HCT116 (cell line): ENCODE data around the gene PPFIA1. TPM values are rescaled to one million over a fixed set of nuclear protein-coding genes. Genes with fewer than 3 reads are reported as not detected.

ENCODE experiments used
- ATAC-seq: fragments of 200-7000 bp; cut with Tn5 transposase; 2 replicates; pipeline ENCODE4 v1.9.1; 2020; ENCODE audit warnings: mild to moderate bottlenecking, moderate library complexity
- BruUV-seq: library from RNA; stranded (reverse); fragments of 400-500 nt; replicated peaks from 2 replicates; lab custom pipeline; 2021; lab: Mats Ljungman, UMichigan
- CTCF ChIA-PET: fragments of 300-600 bp; sonication (Branson Sonifier 250); formaldehyde crosslinking; loops from one replicate; lab custom pipeline; 2021; ENCODE audit warnings: antibody characterized with exemption; lab: Charles Lee
- POLR2A ChIA-PET: fragments of 300-600, 350-600 bp; sonication (Branson Sonifier 250); formaldehyde crosslinking; loops from one replicate; lab custom pipeline; 2021; ENCODE audit warnings: antibody characterized with exemption; lab: Charles Lee
- RAD21 ChIA-PET, 2 experiments: fragments of 300-600 bp; sonication (Branson Sonifier 250); formaldehyde crosslinking; loops; one replicate each; lab custom pipeline; 2023; ENCODE audit warnings: low total read pairs in 2 of 2; ENCODE audit not compliant: uncharacterized antibody in 2 of 2, unreplicated experiment in 2 of 2, low non-redundant PET in 1 of 2; lab: Charles Lee
- DNase-seq: peaks from one replicate; pipeline ENCODE4 v3.0.0-alpha.2; 2010; ENCODE audit warnings: low read depth, low spot score
- H2AFZ ChIP-seq: fragments of 200-600 bp; shearing (Covaris generic), sonication (generic); 2 replicates; pipeline ENCODE4 v1.6.1; 2017; ENCODE audit warnings: low read depth, mixed run types, mixed read lengths, antibody characterized with exemption, low read length; ENCODE audit not compliant: poor library complexity, severe bottlenecking
- H3K27ac ChIP-seq: 2 replicates; pipeline ENCODE4 v1.5.1; 2012; ENCODE audit warnings: low read depth, low read length
- H3K27me3 ChIP-seq: fragments of 200-600 bp; sonication (generic); 2 replicates; pipeline ENCODE4 v1.6.1; 2016; ENCODE audit warnings: mixed run types, low read length, mixed read lengths; ENCODE audit not compliant: insufficient read depth
- H3K36me3 ChIP-seq, 2 experiments: fragments of 200-500 bp in 1 of 2; fragments of 200-600 bp in 1 of 2; sonication (Bioruptor generic) in 1 of 2; sonication (generic) in 1 of 2; 2 replicates each; pipeline versions ENCODE4 v1.5.1 to v1.6.1; 2014 to 2016; ENCODE audit warnings: low read length in 2 of 2, inconsistent platforms in 1 of 2, mixed read lengths in 1 of 2, mixed run types in 1 of 2; ENCODE audit not compliant: insufficient read depth in 2 of 2, control insufficient read depth in 1 of 2
- H3K4me1 ChIP-seq, 2 experiments: fragments of 200-600 bp in 1 of 2; sonication (generic) in 1 of 2; 2 replicates each; pipeline versions ENCODE4 v1.5.1 to v1.6.1; 2012 to 2017; ENCODE audit warnings: low read length in 2 of 2, inconsistent platforms in 1 of 2, mild to moderate bottlenecking in 1 of 2, mixed read lengths in 1 of 2, mixed run types in 1 of 2, moderate library complexity in 1 of 2; ENCODE audit not compliant: insufficient read depth in 2 of 2, control insufficient read depth in 1 of 2
- H3K4me2 ChIP-seq: fragments of 200-600 bp; sonication (generic); 2 replicates; pipeline ENCODE4 v1.6.1; 2017; ENCODE audit warnings: mixed run types, low read length, mixed read lengths
- H3K4me3 ChIP-seq, 2 experiments: fragments of 200-600 bp in 1 of 2; sonication (generic) in 1 of 2; replicated peaks in 1 of 2; 2 replicates each; pipeline ENCODE4 v1.5.1; 2011 to 2016; ENCODE audit warnings: low read length in 2 of 2, control low read depth in 1 of 2, low read depth in 1 of 2, mild to moderate bottlenecking in 1 of 2, mixed read lengths in 1 of 2, mixed run types in 1 of 2
- H3K79me2 ChIP-seq: fragments of 200-600 bp; sonication (generic); 2 replicates; pipeline ENCODE4 v1.6.1; 2017; ENCODE audit warnings: mild to moderate bottlenecking, mixed run types, low read length, moderate library complexity, mixed read lengths; ENCODE audit not compliant: insufficient read depth
- H3K9ac ChIP-seq: fragments of 200-600 bp; sonication (generic); 2 replicates; pipeline ENCODE4 v1.6.1; 2016; ENCODE audit warnings: low read length, mixed read lengths
- H3K9me2 ChIP-seq: fragments of 200-600 bp; sonication (generic), shearing (Covaris generic); 2 replicates; pipeline ENCODE4 v1.6.1; 2017; ENCODE audit warnings: mixed run types, mild to moderate bottlenecking, moderate library complexity; ENCODE audit not compliant: insufficient read depth
- H3K9me3 ChIP-seq, 2 experiments: fragments of 200-500 bp in 1 of 2; fragments of 200-600 bp in 1 of 2; sonication (Bioruptor generic) in 1 of 2; sonication (generic) in 1 of 2; 2 replicates each; pipeline ENCODE4 v1.6.1; 2014 to 2017; ENCODE audit warnings: low read length in 2 of 2, mixed read lengths in 2 of 2, inconsistent platforms in 1 of 2, low read depth in 1 of 2, mild to moderate bottlenecking in 1 of 2, mixed run types in 1 of 2, moderate library complexity in 1 of 2; ENCODE audit not compliant: control insufficient read depth in 1 of 2, insufficient read depth in 1 of 2
- H4K20me1 ChIP-seq: fragments of 200-600 bp; sonication (generic), shearing (Covaris generic); 2 replicates; pipeline ENCODE4 v1.6.1; 2017; ENCODE audit warnings: mixed run types, mild to moderate bottlenecking, moderate library complexity; ENCODE audit not compliant: insufficient read depth
- CBX3 ChIP-seq: IDR thresholded peaks from 2 replicates; pipeline ENCODE4 v1.6.1; 2012; ENCODE audit warnings: low read depth
- CEBPB ChIP-seq: IDR thresholded peaks from 2 replicates; pipeline ENCODE4 v1.6.1; 2012; ENCODE audit warnings: low read depth
- ELF1 ChIP-seq: IDR thresholded peaks from 2 replicates; pipeline ENCODE4 v1.6.1; 2012; ENCODE audit warnings: low read depth, borderline replicate concordance
- EZH2 ChIP-seq: fragments of 200-600 bp; sonication (generic); IDR thresholded peaks from 2 replicates; pipeline ENCODE4 v1.6.1; 2017; ENCODE audit warnings: antibody characterized with exemption, mixed run types
- EZH2phosphoT487 ChIP-seq: fragments of 200-600 bp; IDR thresholded peaks from 2 replicates; pipeline ENCODE4 v1.6.1; 2018; ENCODE audit warnings: antibody characterized with exemption, borderline replicate concordance
- FOSL1 ChIP-seq: IDR thresholded peaks from 2 replicates; pipeline ENCODE4 v1.6.1; 2012; ENCODE audit warnings: low read depth
- JUND ChIP-seq: IDR thresholded peaks from 2 replicates; pipeline ENCODE4 v1.6.1; 2012
- MAX ChIP-seq: IDR thresholded peaks from 2 replicates; pipeline ENCODE4 v1.6.1; 2012
- POLR2A ChIP-seq: IDR thresholded peaks from 2 replicates; pipeline ENCODE4 v1.7.0; 2011; ENCODE audit warnings: borderline replicate concordance; ENCODE audit not compliant: insufficient read depth, insufficient read length; ENCODE audit errors: extremely low read depth
- POLR2AphosphoS5 ChIP-seq: IDR thresholded peaks from 2 replicates; pipeline ENCODE4 v1.6.1; 2011; ENCODE audit warnings: mild to moderate bottlenecking, low read depth, low read length, moderate library complexity
- RAD21 ChIP-seq: IDR thresholded peaks from 2 replicates; pipeline ENCODE4 v1.6.1; 2012; ENCODE audit warnings: low read depth, mild to moderate bottlenecking
- SIN3A ChIP-seq: IDR thresholded peaks from 2 replicates; pipeline ENCODE4 v1.6.1; 2012; ENCODE audit warnings: low read depth
- SP1 ChIP-seq: IDR thresholded peaks from 2 replicates; pipeline ENCODE4 v1.6.1; 2012; ENCODE audit warnings: low read depth
- SRF ChIP-seq: IDR thresholded peaks from 2 replicates; pipeline ENCODE4 v1.6.1; 2012; ENCODE audit warnings: low read depth
- ZNF274 ChIP-seq: fragments of 200-500 bp; sonication (Bioruptor generic); IDR thresholded peaks from 2 replicates; pipeline ENCODE4 v1.6.1; 2014; ENCODE audit warnings: mild to moderate bottlenecking, low read depth, low read length, inconsistent platforms
- intact Hi-C: fragments of 100-400 bp; cut with micrococcal nuclease; formaldehyde crosslinking; loops from 2 replicates; pipeline ENCODE4 v1.10.0; 2022
- total RNA-seq: library from RNA; stranded (reverse); gene quantifications from one replicate; pipeline ENCODE4 v1.2.1, GENCODE V29; 2021; ENCODE audit not compliant: unreplicated experiment
- TF ChIP-seq, protein P1 (sequence below): IDR thresholded peaks from 2 replicates; pipeline ENCODE4 v1.6.1; 2011; ENCODE audit warnings: mild to moderate bottlenecking, low read length, moderate library complexity; ENCODE audit not compliant: insufficient replicate concordance; ENCODE audit errors: extremely low read depth
- TF ChIP-seq, protein P2 (sequence below): IDR thresholded peaks from 2 replicates; pipeline ENCODE4 v1.6.1; 2012

PPFIA1 gene
- total RNA-seq, 1 experiment from 2014 or later = 48.6 TPM

DNA sequence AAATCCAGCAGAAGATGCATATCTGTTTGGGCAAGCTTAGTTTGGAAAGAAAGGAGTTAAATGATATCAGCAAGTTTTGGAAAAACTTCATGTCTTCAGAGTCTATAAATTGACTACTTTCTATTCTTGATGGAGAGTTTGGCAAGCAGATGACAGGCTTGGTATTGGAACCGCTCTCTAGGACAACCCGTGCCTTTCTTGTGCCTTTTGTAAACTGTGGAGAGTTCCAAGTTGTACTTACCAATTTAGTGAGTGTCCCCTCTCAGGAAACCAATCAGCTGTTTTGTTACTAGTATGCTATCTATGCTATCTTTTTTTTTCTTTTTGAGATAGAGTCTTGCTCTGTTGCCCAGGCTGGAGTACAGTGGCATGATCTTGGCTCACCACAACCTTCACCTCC is 84.1 kb downstream of the PPFIA1 start:
- no peak for DNase-seq

More for the DNA sequence above, 84.1 kb downstream of the PPFIA1 start:
- Histone ChIP-seq H3K27me3 (no peaks in the 10 kb centered on the region), H3K79me2 (no peaks in the 10 kb centered on the region), H3K9me2 (no peaks in the 10 kb centered on the region), H2AFZ (no peak overlapping the region), H3K4me1 (no peaks in the 10 kb centered on the region), H3K9me3 (no peaks in the 10 kb centered on the region), H3K36me3 (peaks cover 34 to 35% of the 10 kb centered on the region in 2 experiments; a peak in 3 of 4 replicates), H3K27ac (no peak overlapping the region), H3K9ac (no peak overlapping the region), H3K4me2 (no peak overlapping the region), H3K4me3 (no peak overlapping the region), H4K20me1 (no peaks in the 10 kb centered on the region)
- ChIA-PET CTCF (no interaction called here), POLR2A (no interaction called here), RAD21 (no interaction called here)
- ATAC-seq = no peak
- BruUV-seq = no TSS peak
- TF ChIP-seq EZH2 (no peak), ELF1 (no peak), ZNF274 (no peak), RAD21 (no peak), CBX3 (no peak), SIN3A (no peak), JUND (no peak), POLR2AphosphoS5 (no peak), SRF (no peak), MAX (no peak), EZH2phosphoT487 (no peak), POLR2A (no peak), SP1 (no peak), CEBPB (no peak), FOSL1 (no peak)
- TF ChIP-seq, protein P1, sequence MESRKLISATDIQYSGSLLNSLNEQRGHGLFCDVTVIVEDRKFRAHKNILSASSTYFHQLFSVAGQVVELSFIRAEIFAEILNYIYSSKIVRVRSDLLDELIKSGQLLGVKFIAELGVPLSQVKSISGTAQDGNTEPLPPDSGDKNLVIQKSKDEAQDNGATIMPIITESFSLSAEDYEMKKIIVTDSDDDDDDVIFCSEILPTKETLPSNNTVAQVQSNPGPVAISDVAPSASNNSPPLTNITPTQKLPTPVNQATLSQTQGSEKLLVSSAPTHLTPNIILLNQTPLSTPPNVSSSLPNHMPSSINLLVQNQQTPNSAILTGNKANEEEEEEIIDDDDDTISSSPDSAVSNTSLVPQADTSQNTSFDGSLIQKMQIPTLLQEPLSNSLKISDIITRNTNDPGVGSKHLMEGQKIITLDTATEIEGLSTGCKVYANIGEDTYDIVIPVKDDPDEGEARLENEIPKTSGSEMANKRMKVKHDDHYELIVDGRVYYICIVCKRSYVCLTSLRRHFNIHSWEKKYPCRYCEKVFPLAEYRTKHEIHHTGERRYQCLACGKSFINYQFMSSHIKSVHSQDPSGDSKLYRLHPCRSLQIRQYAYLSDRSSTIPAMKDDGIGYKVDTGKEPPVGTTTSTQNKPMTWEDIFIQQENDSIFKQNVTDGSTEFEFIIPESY = no peak
- TF ChIP-seq, protein P2, sequence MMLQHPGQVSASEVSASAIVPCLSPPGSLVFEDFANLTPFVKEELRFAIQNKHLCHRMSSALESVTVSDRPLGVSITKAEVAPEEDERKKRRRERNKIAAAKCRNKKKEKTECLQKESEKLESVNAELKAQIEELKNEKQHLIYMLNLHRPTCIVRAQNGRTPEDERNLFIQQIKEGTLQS = no peak
- intact Hi-C loops = no loop called here
